HG03060 (cell line): ENCODE data around the gene RBBP4.

Experiments used
- ATAC-seq: cut with Tn5 transposase; IDR thresholded peaks from one replicate; pipeline ENCODE4 v1.9.1; 2021; ENCODE audit warnings: low read depth, moderate number of reproducible peaks; ENCODE audit not compliant: unreplicated experiment

RBBP4 gene

GRCh38 chr1:32716312-32717148 lies 65.5 kb downstream of the RBBP4 start:
- no peak for ATAC-seq

- no peak for ATAC-seq
These were observed 66.5 kb downstream of the RBBP4 start for GRCh38 chr1:32717503-32717902.

GRCh38 chr1:32718036-32718435 lies 67.0 kb downstream of the RBBP4 start:
- no peak for ATAC-seq

- ATAC-seq: no peak
These were observed 67.5 kb downstream of the RBBP4 start for GRCh38 chr1:32718527-32718926.

- no peak for ATAC-seq
These were observed 68.8 kb downstream of the RBBP4 start for GRCh38 chr1:32719681-32720275.

- ATAC-seq: no peak
These were observed 73.9 kb downstream of the RBBP4 start for GRCh38 chr1:32724678-32725614.

GRCh38 chr1:32725615-32725982 lies 74.6 kb downstream of the RBBP4 start:
- no peak for ATAC-seq

- no peak for ATAC-seq
These were observed 76.9 kb downstream of the RBBP4 start for GRCh38 chr1:32727876-32728275.

GRCh38 chr1:32728413-32729077 lies 77.5 kb downstream of the RBBP4 start:
- ATAC-seq: no peak

GRCh38 chr1:32729254-32730046 lies 78.4 kb downstream of the RBBP4 start:
- no peak for ATAC-seq

GRCh38 chr1:32733582-32734321 lies 82.7 kb downstream of the RBBP4 start:
- ATAC-seq: no peak
